NCI-H2171 treated with DMSO at 0.1 percent for 48 hours (cell line): Measurements from ENCODE around the gene TM7SF2.
"Not testable (repeated sequence)": the region's sequence is repeated elsewhere in the genome, so short reads cannot be mapped to it uniquely, and the experiment has no call there.

Experiments
- DNase-seq: peaks from one replicate; lab custom pipeline; 2025; lab: John Stamatoyannopoulos, UW

The TM7SF2 gene

DNA sequence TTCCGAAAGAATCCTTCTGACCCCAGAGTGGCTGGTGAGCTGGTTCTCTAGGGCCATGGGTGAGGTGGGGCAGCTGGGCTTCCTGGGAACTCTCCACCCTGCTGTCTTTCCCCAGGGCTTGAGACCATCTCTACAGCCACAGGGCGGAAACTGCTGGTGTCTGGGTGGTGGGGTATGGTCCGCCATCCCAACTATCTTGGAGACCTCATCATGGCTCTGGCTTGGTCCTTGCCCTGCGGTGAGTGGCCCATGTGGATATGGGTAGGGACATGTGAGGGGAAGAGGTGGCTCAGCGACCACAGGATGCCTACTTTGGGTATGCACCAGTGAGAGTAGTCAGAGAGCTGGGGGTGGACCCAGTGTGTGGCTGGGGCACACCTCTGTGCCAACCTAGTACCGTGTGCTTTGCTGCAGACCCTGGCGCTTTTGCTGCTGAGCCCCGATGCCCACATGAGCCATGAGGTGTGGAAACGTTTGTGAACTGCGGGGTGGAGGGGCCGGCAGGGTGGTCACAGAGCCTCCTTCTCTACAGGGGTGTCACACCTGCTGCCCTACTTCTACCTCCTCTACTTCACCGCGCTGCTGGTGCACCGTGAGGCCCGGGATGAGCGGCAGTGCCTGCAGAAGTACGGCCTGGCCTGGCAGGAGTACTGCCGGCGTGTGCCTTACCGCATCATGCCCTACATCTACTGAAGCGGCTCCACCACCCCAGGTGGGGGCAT, 3.9 kb downstream of the TM7SF2 start:
- no peak for DNase-seq

DNA sequence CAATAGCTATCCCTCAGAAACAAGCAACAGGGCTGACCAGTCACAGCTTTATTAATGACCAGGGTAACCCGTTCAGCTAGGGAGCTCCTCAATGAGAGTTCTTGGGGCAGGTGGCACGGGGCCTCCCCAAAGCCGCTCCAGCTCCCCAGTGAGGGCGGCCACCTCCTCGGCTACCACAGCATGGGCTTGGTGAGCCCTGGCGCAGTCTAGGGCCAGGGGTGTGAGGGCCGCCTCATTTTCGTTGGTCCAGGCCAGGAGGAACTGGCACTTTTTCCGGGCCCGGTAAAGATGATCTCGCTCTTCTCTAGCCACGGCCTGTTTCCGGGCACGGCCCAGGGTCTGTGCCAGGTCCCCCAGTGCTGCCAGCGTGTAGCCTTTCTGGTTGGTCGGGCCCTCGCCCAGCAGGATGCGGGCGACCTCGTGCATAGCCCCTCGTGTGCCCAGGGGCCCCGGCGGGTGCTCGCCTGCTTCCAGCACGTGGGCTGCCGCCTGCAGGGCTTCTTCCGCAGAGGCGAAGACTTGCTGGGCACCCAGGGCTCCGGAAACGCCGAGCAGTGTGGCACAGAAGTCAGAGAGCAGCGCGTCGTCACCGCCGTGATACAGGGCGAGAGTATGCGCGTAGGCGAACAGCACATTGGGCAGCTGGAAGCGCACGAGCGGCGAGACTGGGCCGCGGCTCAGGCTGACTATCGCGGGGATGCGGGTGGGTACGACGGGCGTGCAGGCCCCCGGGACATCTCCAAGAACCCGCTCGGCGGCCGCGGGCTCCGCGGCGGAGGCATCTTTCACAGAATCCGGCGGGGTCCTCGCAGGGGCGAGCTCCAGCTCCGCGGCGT, 4.9 kb downstream of the TM7SF2 start:
- DNase-seq: peak; percentile 43

- peak; percentile 98 for DNase-seq
Measured at GRCh38 chr11:65117206-65118096, 5.8 kb downstream of the TM7SF2 start, which contains the start of gene ZNHIT2. TSS of gene ZNHIT2 (minus strand) at chr11:65117701. CDS start at chr11:65117653, 48 bp downstream.

DNA sequence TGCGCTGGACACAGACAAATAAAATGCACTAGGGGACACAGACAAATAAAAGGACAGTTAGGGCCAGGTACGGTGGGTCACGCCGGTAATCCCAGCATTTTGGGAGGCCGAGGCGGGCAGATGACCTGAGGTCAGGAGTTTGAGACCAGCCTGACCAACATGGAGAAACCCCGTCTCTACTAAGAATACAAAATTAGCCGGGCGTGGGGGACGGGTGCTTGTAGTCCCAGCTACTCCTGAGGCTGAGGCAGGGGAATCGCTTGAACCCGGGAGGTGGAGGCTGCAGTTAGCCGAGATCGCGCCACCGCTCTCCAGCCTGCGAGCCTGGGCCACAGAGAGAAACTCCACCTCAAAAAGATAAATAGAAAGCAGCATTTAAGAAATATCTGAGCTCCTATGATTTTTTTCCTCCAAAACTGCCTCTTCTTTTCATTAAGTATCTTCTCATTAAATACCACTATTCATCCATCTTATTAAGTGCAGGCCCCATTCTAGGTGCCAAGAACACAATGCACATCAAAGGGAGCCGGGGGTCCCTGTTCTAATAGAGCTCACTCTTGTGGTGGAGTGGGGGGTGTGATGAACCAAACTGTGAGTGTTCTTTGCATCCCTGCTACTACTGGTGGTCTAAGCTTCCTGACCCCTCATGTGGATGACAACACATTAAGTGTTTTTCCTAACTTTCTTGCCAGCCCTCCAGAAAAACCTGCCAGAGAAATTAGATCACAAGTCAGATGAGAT, 6.6 kb downstream of the TM7SF2 start:
- DNase-seq: no peak

GRCh38 chr11:65118891-65119669, 7.4 kb downstream of the TM7SF2 start:
- DNase-seq: not testable (repeated sequence)

GRCh38 chr11:65119670-65119995, 8.0 kb downstream of the TM7SF2 start:
- DNase-seq: no peak

DNA sequence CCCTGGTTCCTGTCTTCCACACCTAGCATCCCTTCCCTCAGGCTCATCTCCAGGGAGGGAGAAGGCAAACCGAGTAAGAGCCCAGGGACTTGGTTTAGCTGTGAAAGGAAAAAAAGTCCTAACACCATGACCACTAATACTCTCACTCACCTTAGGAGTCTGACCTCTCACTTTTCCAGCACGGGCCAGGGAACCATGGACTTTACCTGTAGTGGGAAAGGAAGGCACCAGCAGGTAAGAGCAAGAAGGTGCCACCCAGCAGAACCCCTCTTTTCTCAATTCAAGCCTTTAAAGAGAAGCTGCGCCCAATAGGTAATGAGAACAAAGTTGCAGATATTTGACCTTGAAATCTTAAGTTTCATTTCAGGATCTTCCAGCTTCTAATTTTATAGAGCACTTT, 9.2 kb downstream of the TM7SF2 start:
- no peak for DNase-seq

- no peak for DNase-seq
Measured at GRCh38 chr11:65121447-65121864, 9.8 kb downstream of the TM7SF2 start.

GRCh38 chr11:65121865-65122696, 10.4 kb downstream of the TM7SF2 start, which contains the start of the genes FAU and MRPL49:
TSS of gene FAU (minus strand) at chr11:65122134. CDS start at chr11:65121813, 321 bp downstream.
TSS of gene MRPL49 (plus strand) at chr11:65122321. CDS start at chr11:65122347, 26 bp downstream.
- DNase-seq: peak; percentile 98

GRCh38 chr11:65124480-65125196, 13.0 kb downstream of the TM7SF2 start:
- no peak for DNase-seq

DNA sequence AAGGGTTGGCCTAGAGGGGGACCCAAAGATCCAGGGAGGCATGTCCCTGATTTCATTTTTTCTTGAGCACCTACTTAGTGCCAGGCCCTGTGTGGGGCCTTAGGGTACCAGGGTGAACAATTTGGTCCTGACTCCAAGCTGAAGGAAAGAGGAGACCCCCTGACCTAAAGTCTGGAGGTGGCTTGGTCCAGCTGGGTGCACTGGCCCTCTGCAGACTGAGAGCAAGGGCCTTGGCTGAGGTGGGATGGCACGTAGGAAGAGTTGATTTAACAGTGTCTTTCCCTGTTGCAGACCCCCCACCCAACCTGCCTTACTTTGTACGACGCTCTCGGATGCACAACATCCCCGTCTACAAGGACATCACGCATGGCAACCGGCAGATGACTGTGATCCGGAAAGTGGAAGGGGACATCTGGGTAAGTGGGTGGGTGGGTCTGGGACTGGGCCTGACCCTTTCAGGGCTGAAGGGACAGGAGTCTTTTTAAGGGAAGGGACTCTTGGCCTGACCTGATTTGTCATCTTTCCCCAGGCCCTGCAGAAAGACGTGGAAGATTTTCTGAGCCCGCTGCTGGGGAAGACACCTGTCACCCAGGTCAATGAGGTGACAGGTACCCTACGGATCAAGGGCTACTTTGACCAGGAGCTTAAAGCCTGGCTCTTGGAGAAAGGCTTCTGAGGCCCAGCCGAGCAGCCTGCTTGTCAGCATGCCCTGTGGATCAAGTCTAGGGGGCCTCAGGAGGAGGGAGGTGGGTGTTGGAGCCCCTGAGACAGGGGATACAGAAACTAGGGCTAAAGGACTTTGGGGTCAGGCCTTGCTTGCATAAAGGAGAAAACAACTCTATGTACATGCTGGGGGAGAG, 13.8 kb downstream of the TM7SF2 start:
- DNase-seq: no peak

DNA sequence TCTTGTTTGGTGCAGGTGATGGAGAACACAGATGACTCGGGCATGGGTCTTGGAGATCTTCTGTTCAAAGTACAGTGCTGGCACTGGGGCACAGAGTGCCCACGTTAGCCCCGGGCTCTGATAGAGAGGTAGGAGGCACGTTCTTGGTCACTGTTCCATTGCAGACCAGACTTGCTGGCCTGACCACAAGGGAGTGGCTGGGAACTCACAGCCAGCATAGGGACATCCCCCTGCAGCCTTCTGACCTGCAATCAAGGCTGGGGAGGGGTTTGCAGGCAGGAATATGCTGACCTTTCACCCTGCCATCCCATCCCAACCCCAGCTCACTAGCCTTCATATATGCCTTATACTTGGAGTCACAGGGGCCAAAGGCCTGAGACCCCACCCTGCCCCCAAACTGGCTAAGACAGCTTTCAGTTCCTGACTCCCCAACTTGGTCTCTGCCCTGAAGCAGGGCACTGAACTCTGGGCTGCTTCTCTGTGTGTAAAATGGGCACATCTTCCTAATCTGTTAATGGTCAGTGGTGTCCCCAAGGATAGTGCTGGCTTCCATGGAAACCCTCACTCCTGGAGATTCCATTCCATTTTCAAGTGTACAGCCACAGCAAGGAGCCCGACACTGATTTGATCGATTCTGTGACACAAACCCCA, 15.1 kb downstream of the TM7SF2 start:
- DNase-seq: no peak

- DNase-seq: no peak
Measured at GRCh38 chr11:65127473-65128181, 16.0 kb downstream of the TM7SF2 start.

DNA sequence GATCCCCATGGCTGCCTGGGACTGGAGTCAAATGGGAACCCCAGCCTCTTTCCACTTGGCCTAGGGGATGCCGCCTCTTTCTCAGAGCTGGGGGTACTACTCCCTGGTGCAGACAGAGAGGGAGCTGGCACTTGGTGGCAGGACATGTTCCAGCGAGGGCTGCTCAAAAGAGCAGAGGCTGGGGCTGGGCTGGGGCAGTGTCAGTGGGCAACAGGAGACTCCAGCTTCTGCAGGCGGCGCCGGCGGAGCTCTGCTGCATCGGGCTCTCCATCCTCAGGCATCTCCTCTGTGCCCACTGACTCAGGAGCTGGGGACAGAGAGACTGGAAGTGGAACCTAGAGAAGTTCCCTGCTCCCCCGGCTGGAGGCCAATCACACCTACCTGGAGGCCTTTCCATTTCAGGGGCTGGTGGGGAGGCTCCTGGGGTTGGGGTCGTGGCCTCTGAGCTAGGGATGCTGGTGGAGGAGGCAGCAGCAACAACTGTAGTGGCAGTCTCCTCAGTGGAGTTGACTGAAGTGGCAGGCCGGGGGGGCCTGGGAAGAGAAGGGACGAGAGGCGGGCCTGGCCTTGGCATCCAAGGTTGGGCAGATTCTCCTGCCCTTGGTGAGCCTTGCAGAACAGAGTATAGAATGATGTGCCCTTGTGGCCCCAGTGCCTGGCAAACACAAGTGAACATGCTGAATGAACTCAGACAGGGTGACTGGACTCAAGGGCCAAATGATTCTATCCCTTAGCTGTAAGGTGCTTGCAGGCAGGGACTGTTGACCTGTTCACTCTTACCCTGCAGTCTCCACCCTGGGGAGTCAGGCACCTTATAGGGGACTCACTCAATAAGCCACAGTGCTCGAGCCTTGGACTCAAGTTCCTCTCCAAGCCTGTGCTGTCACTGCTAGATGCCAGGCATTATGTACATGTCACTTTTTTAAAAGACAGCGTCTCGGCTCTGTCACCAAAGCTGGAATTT, 16.8 kb downstream of the TM7SF2 start:
- DNase-seq: no peak

GRCh38 chr11:65129649-65130441, 18.2 kb downstream of the TM7SF2 start:
- no peak for DNase-seq
